Thyroid gland (tissue), 4 donors: ENCODE results near the gene RALY.

Experiments used
- CTCF ChIP-seq, 6 experiments: fragments of 200-600 bp in 3 of 6; fragments of 450-650 bp in 3 of 6; sonication (generic) in 3 of 6; IDR thresholded peaks; one replicate each; pipeline ENCODE4 v1.5.1; 2016 to 2019; ENCODE audit warnings: antibody characterized with exemption in 6 of 6, mild to moderate bottlenecking in 2 of 6, inconsistent platforms in 1 of 6, moderate library complexity in 1 of 6
- POLR2A ChIP-seq, 2 donors: fragments of 450-650 bp; IDR thresholded peaks; one replicate each; pipeline ENCODE4 v1.6.1; 2017; ENCODE audit warnings: antibody characterized with exemption in 2 of 2, mild to moderate bottlenecking in 2 of 2, moderate library complexity in 1 of 2

GRCh38 chr20:33971147-33971975 lies 22.4 kb upstream of the RALY start:
- TF ChIP-seq CTCF (IDR thresholded peaks at IDR 0.05) = no peak
- no peak for TF ChIP-seq POLR2A (IDR thresholded peaks at IDR 0.05)
